Measurements from ENCODE around the gene BMX. TPM values are rescaled to one million over a fixed set of nuclear protein-coding genes. Genes with fewer than 3 reads are reported as not detected.

Gene BMX
- total RNA-seq, 1 experiment from 2014 or later: 0.08 TPM

- Histone ChIP-seq H3K9me3 (replicated peaks) (no peaks in the 10 kb centered on the region), H3K4me3 (no peak overlapping the region), H3K27me3 (no peaks in the 10 kb centered on the region), H3K4me1 (peaks cover 13% of the 10 kb centered on the region), H3K36me3 (no peaks in the 10 kb centered on the region), H3K27ac (no peak overlapping the region)
- peak in 1 of 2 experiments; percentile 43 for DNase-seq
Measured at GRCh38 chrX:15524417-15524816, 23.8 kb downstream of the BMX start.

GRCh38 chrX:15525664-15526416 lies 25.2 kb downstream of the BMX start:
- Histone ChIP-seq H3K4me3 (no peak overlapping the region), H3K36me3 (no peaks in the 10 kb centered on the region), H3K9me3 (replicated peaks) (no peaks in the 10 kb centered on the region), H3K27me3 (no peaks in the 10 kb centered on the region), H3K27ac (no peak overlapping the region), H3K4me1 (peaks cover 13% of the 10 kb centered on the region)
- peak in 1 of 2 experiments; percentile 46 for DNase-seq

- Histone ChIP-seq H3K36me3 (no peaks in the 10 kb centered on the region), H3K4me3 (no peak overlapping the region), H3K27me3 (no peaks in the 10 kb centered on the region), H3K27ac (no peak overlapping the region), H3K4me1 (peaks cover 11% of the 10 kb centered on the region), H3K9me3 (replicated peaks) (no peaks in the 10 kb centered on the region)
- no peak for DNase-seq
Measured at GRCh38 chrX:15529165-15529564, 28.6 kb downstream of the BMX start.

GRCh38 chrX:15530318-15530717 lies 29.7 kb downstream of the BMX start:
- Histone ChIP-seq H3K9me3 (replicated peaks) (no peaks in the 10 kb centered on the region), H3K4me3 (no peak overlapping the region), H3K27me3 (no peaks in the 10 kb centered on the region), H3K4me1 (peaks cover under 1% of the 10 kb centered on the region; the same call in 1 of the 2 replicates), H3K36me3 (no peaks in the 10 kb centered on the region), H3K27ac (no peak overlapping the region)
- no peak for DNase-seq

GRCh38 chrX:15546745-15547144 lies 46.1 kb downstream of the BMX start:
- H3K27ac ChIP-seq: no peak overlapping the region
- DNase-seq: no peak
- H3K9me3 ChIP-seq (replicated peaks): no peaks in the 10 kb centered on the region
- H3K36me3 ChIP-seq: no peaks in the 10 kb centered on the region
- H3K27me3 ChIP-seq: no peaks in the 10 kb centered on the region
- no peak overlapping the region for H3K4me3 ChIP-seq
- no peaks in the 10 kb centered on the region for H3K4me1 ChIP-seq

GRCh38 chrX:15547356-15547755 lies 46.7 kb downstream of the BMX start:
- Histone ChIP-seq H3K9me3 (replicated peaks) (no peaks in the 10 kb centered on the region), H3K4me1 (no peaks in the 10 kb centered on the region), H3K4me3 (no peak overlapping the region), H3K36me3 (no peaks in the 10 kb centered on the region), H3K27ac (no peak overlapping the region), H3K27me3 (no peaks in the 10 kb centered on the region)
- no peak for DNase-seq

GRCh38 chrX:15549189-15550012 lies 48.8 kb downstream of the BMX start:
- Histone ChIP-seq H3K4me1 (no peaks in the 10 kb centered on the region), H3K4me3 (no peak overlapping the region), H3K27ac (no peak overlapping the region), H3K27me3 (no peaks in the 10 kb centered on the region), H3K9me3 (replicated peaks) (no peaks in the 10 kb centered on the region), H3K36me3 (no peaks in the 10 kb centered on the region)
- no peak for DNase-seq

GRCh38 chrX:15559227-15559626 lies 58.6 kb downstream of the BMX start:
- Histone ChIP-seq H3K4me3 (no peak overlapping the region), H3K36me3 (no peaks in the 10 kb centered on the region), H3K27me3 (no peaks in the 10 kb centered on the region), H3K4me1 (no peaks in the 10 kb centered on the region), H3K27ac (no peak overlapping the region), H3K9me3 (replicated peaks) (no peaks in the 10 kb centered on the region)
- DNase-seq: no peak

GRCh38 chrX:15560924-15561323 lies 60.3 kb downstream of the BMX start:
- no peak overlapping the region for H3K4me3 ChIP-seq
- H3K9me3 ChIP-seq (replicated peaks): no peaks in the 10 kb centered on the region

GRCh38 chrX:15563056-15563455 lies 62.4 kb downstream of the BMX start:
- Histone ChIP-seq H3K36me3 (no peaks in the 10 kb centered on the region), H3K27me3 (no peaks in the 10 kb centered on the region), H3K4me1 (no peaks in the 10 kb centered on the region; the same call in 1 of the 2 replicates), H3K4me3 (no peak overlapping the region), H3K9me3 (replicated peaks) (no peaks in the 10 kb centered on the region), H3K27ac (no peak overlapping the region)
- DNase-seq: no peak

More at GRCh38 chrX:15560924-15561323, 60.3 kb downstream of the BMX start:
- Histone ChIP-seq H3K4me1 (no peaks in the 10 kb centered on the region), H3K27ac (no peak overlapping the region), H3K27me3 (no peaks in the 10 kb centered on the region), H3K36me3 (no peaks in the 10 kb centered on the region)
- no peak for DNase-seq

GRCh38 chrX:15564981-15565579 lies 64.5 kb downstream of the BMX start:
- DNase-seq: peak; percentile 44 to 75
- Histone ChIP-seq H3K27me3 (no peaks in the 10 kb centered on the region), H3K4me3 (no peak overlapping the region), H3K4me1 (no peaks in the 10 kb centered on the region; the same call in 1 of the 2 replicates), H3K27ac (no peak overlapping the region), H3K36me3 (no peaks in the 10 kb centered on the region), H3K9me3 (replicated peaks) (no peaks in the 10 kb centered on the region)

- Histone ChIP-seq H3K36me3 (no peaks in the 10 kb centered on the region), H3K9me3 (replicated peaks) (no peaks in the 10 kb centered on the region), H3K27ac (no peak overlapping the region), H3K4me3 (no peak overlapping the region), H3K27me3 (no peaks in the 10 kb centered on the region), H3K4me1 (no peaks in the 10 kb centered on the region; the same call in 1 of the 2 replicates)
- DNase-seq: no peak
Measured at GRCh38 chrX:15566244-15566643, 65.6 kb downstream of the BMX start.

GRCh38 chrX:15567267-15567666 lies 66.7 kb downstream of the BMX start:
- DNase-seq: no peak
- Histone ChIP-seq H3K4me3 (no peak overlapping the region), H3K9me3 (replicated peaks) (no peaks in the 10 kb centered on the region), H3K27me3 (no peaks in the 10 kb centered on the region), H3K4me1 (no peaks in the 10 kb centered on the region; the same call in 1 of the 2 replicates), H3K36me3 (no peaks in the 10 kb centered on the region), H3K27ac (no peak overlapping the region)

- Histone ChIP-seq H3K4me1 (no peaks in the 10 kb centered on the region; the same call in 1 of the 2 replicates), H3K36me3 (no peaks in the 10 kb centered on the region), H3K4me3 (no peak overlapping the region), H3K27me3 (no peaks in the 10 kb centered on the region), H3K27ac (no peak overlapping the region), H3K9me3 (replicated peaks) (no peaks in the 10 kb centered on the region)
- peak in 1 of 2 experiments; percentile 19 for DNase-seq
Measured at GRCh38 chrX:15567886-15568616, 67.4 kb downstream of the BMX start.

Measured in SJCRH30 (cell line).